T-helper 2 cell (primary cell): ENCODE results near the gene KCTD12.
A peak's percentile ranks its signal among the peaks of the same experiment; 100 is the strongest.

Source experiments
- DNase-seq, 5 experiments: peaks; one replicate each; pipeline versions ENCODE4 v3.0.0 to v3.0.0-alpha.2; 2012 to 2022

Gene KCTD12

GRCh38 chr13:76886005-76886291, 257 bp downstream of the KCTD12 start:
- DNase-seq = no peak

- peak; percentile 9 to 73 (median 24) for DNase-seq
Measured at GRCh38 chr13:76885203-76886004, 801 bp downstream of the KCTD12 start.

GRCh38 chr13:76884907-76885202, 1.4 kb downstream of the KCTD12 start:
- DNase-seq = no peak

DNA sequence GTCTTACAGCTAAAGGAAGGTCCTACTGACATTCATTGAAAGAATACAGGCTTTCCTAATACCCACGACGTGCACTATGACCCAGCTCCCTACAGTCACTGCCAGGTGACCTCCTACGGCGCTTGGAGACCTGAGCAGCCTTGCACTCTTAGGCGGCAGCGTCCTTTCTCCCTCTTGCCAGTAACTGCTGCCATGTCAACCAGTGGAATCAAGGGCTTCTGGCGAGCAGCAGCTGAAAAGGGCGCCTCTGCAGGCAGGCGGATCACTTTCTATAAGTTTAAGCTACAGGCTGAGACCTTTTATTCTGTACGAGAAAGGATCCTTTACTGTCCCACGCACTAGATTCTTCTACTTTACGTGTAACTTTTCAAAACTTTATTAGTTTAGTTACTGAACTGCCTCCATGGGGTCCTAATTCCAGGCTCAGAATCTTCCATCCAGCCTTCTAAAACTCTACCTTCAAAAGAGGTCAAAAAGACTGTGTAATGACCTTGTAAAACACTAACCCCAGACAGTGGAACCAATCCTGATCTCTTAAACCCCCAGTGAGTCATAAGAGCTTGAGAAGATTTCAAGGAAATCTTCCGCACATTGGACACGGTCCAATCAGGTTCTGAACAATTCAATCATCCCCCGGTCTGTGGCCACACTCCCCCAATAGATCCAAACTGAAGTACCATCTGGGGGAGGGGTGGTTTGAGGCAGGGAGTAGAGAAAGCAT, 1.9 kb downstream of the KCTD12 start:
- peak in 1 of 5 experiments; percentile 19 for DNase-seq

GRCh38 chr13:76883236-76883635, 3.0 kb downstream of the KCTD12 start:
- no peak for DNase-seq

GRCh38 chr13:76882431-76882830, 3.8 kb downstream of the KCTD12 start:
- no peak for DNase-seq

DNA sequence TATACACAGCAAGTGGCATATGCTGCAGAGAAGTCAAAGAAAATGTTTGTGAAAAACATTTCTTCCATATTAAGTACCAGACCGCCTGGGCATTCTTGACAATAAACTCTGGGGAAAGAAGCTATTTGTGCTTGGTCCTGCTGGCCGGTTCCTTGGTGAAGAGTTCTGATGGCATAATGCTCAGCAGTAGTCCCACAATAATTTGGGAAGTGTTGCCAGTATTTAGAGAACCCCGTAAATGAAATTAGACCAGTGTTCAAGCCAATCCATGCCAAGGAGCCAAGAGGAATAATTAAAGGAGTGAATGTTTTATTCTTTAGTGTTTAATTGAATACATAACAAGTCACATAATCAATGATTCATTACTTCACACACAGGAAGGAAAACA, 6.3 kb downstream of the KCTD12 start:
- DNase-seq = no peak

DNA sequence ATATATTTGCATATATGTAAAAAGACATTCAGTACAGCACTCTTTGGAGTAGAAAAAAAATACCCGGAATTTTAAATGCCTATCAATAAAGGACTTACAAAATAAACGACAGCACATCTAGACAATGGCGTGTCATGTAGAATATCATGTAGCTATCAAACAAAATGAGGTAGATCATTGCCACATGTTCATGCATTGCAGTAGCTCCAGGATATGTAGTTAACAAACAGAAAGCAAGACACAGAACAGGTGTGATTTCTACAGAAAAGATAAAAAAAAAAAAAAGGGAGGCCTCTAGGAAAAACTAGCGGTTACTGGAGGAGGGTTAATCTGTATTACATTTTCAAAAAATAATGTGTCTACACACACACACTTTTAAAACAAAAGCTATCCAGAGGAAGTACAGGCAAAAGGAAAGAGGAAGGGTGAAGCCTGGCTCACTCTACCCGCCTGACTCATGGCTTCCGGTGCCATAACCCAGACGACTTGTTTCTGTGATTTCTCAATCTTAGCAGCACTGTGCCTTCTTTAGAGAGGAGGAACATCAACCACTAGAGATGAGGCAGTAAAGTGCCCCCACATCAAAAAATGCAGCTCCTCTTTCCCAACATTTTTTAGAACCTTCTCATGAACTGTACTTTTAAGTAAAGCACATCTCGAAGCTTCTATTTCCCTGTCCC, 6.9 kb downstream of the KCTD12 start:
- DNase-seq = peak in 4 of 5 experiments; percentile 18 to 81 (median 26)

DNA sequence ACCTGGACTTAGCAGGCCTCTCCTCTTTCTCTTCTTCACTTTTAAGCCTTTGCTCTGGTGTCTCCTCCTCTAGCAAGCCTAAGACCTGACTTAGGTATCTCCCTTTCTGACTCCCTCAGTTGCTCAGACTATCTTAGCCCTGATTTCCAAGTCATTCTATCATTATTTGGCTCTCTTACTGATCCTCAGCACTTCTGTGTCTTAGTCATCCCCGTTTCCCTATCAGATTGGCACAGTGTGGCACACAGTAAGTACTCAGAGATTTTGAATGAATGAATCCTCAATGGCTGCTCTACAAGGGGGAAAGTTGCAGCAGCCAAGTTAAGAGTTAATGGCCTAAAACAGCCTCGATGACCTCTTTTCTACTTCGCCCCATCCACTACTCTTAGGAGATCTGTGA, 8.2 kb downstream of the KCTD12 start:
- no peak for DNase-seq

GRCh38 chr13:76875271-76875815, 10.9 kb downstream of the KCTD12 start:
- DNase-seq = no peak

DNA sequence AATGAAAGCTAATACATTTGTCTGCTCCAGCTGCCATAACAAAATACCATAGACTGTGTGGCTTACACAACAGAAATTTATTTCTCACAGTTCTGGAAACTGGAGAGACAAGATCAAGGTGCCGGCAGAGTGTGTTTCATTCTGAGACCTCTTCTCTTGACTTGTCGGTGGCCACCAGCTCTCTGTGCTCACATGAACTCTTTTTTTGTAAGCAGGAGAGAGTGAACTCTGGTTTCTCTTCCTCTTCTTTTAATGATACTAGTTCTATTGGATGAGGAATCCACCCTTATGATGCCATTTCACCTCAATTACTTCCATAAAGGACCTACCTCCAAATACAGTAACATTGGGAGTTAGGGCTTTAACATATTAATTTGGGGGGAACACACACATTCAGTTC, 11.7 kb downstream of the KCTD12 start:
- peak in 1 of 5 experiments; percentile 19 for DNase-seq

DNA sequence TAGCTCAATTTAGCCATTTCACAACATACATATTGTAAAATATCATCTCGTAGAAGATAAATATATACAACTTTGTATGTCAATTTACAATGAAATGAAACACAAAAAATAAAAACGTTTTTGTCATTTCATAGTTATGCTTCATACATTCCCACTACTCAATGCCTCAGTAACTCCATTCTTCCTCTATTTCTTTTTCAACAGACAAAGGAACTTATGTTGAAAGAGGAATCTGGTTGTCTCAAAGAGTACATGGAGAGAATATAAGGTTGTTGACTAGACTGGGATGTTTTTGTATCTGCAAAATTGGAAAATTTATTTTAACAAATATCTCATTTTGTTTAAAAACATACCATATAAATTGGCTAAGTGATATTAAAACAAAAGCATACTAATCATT, 12.8 kb downstream of the KCTD12 start:
- no peak for DNase-seq

DNA sequence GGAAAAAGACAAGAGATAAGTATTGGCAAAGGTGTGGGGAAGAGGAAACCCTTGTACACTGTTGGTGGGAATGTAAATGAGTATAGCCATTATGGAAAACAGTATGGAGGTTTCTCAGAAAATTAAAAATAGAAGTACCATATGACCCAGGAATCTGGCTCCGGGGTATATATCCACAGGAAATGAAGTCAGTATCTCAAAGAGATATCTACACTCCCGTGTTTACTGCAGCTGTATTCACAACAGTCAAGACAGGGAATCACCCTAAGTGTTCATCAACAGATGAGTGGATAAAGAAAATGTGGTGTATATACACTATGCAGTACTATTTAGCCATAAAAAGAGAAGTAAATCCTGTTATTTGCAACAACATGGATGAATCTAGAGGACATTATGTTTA, 13.5 kb downstream of the KCTD12 start:
- DNase-seq = no peak

GRCh38 chr13:76871432-76871831, 14.8 kb downstream of the KCTD12 start:
- no peak for DNase-seq

GRCh38 chr13:76868371-76868770, 17.8 kb downstream of the KCTD12 start:
- DNase-seq = no peak

DNA sequence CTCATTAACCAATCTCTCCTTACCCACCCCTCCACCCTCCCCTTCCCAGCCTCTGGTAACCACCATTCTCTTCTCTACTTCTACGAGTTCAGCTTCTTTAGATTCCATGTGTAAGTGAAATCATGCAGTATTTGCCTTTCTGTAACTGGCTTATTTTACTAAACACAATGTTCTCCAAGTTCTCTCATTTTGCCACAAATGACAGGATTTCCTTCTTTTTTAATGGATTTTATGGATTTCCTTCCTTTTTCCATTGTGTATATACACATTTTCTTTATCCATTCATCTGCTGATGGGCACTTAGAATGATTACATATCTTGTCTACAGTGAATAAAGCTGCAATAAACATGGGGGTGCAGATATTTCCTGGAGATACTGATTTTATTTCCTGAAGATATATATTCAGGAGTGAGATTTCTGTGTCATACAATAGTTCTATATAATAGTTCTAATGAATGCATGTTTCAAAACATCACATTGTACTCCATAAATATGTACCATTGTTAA, 20.2 kb downstream of the KCTD12 start:
- DNase-seq = no peak

GRCh38 chr13:76865109-76865508, 21.1 kb downstream of the KCTD12 start:
- no peak for DNase-seq

DNA sequence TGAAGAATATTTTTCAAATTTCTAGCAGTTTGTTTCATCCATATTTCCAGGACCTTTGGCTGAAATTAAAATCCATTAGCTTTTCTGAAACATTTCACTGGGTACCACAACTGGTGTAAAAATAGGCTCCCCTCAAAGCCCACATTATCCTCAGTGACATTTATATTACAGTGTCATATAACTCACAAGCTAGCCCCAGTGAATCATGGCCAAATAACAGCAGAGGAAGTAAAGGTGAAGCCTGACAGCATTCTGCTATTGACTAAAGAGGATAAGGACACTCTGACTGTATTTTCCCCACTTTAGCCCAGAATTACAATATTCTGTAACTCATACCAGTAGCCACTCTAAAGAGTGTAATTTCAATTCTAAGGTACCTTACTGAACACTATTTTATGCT, 21.9 kb downstream of the KCTD12 start:
- no peak for DNase-seq

DNA sequence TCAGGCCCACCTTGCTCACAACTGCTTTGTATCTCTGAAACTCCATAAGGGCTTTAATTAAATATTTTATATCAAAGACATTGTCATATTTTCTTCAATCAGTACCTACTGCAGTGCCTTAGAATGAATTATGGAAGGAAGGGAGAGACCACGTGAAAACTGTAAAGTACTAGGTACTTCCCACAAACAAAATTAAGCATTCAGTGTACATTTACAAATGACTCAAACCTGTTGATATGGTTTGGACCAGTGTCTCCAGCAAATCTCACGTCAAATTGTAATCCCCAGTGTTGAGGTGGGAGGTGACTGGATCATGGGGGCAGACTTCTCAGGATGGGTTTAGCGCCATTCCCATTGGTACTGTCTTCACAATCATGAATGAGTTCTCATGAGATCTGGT, 23.2 kb downstream of the KCTD12 start:
- DNase-seq = no peak

DNA sequence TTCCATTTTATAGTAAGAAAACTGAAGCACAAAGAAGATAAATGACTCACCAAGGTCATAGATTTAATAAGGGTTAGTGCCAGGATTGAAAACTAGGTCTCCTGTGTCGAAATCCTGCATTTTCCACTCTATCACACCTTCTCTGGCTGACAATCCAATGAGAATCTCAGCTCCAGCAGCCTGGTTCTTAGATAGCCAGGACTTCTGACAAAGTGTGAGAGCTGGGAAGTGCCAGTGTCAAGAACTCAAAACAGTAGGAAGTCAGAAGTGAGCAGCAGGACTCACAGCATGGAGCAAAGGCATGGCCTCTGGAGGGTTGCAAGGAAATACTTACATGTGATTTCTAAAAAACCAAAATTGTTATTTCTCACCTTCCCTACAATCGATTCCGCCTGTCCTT, 24.3 kb downstream of the KCTD12 start:
- no peak for DNase-seq

GRCh38 chr13:76860706-76861105, 25.5 kb downstream of the KCTD12 start:
- DNase-seq = no peak

- DNase-seq = no peak
Measured at GRCh38 chr13:76854894-76855293, 31.3 kb downstream of the KCTD12 start.

DNA sequence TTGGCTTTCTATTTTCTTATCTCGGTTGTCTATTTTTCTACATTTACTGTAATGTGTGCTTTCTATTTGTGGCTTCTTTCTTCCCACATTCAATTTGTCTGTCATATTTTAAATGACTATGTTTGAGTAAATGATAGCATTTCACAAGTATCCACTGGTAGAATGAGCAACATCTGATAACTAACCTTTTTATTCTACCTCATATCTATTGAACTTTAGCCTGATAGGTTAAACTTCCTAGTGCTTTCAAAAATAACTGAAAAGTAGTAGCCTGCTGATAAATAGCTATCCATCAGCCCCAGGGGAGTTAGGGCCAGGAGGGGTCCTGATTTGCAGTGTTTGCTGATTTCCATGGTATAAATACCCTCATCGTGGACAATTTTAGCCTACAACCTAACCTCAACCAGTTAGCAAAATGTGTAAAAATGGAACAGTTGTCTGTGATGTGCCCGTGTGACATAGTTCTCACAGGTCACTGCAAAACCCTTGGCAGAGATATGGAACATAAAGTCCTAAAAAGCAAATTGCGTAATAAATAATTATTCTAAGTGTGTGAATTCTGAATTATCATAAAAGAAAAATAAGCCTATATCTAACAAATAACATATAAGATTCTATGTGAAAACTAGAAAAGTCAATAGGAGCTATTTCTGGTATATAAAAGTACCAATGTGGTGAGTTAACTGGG, 32.1 kb downstream of the KCTD12 start:
- no peak for DNase-seq
